GM12892 (cell line): ENCODE results near the gene DMRTC1.
"Not testable (repeated sequence)": the region's sequence is repeated elsewhere in the genome, so short reads cannot be mapped to it uniquely, and the experiment has no call there.

ENCODE experiments used
- POLR2A ChIP-seq: IDR thresholded peaks from 2 replicates; pipeline ENCODE4 v1.6.1; 2011; ENCODE audit warnings: low read depth, low read length, control low read depth
- POLR2AphosphoS5 ChIP-seq: IDR thresholded peaks from 2 replicates; pipeline ENCODE4 v1.6.1; 2011; ENCODE audit warnings: low read depth, low read length, control low read depth

GRCh38 chrX:72916096-72916495, 27.5 kb downstream of the DMRTC1 start:
- TF ChIP-seq POLR2A, POLR2AphosphoS5: not testable (repeated sequence)
